PC-3 (cell line): ENCODE measurements around the gene RTL5.

Source experiments
- CTCF ChIP-seq: fragments of 300-600 bp; sonication (generic); conservative IDR thresholded peaks from 2 replicates; pipeline ENCODE4 v1.5.1; 2017; ENCODE audit warnings: antibody characterized with exemption, low read depth, mild to moderate bottlenecking, low read length
- EZH2 ChIP-seq: fragments of 300-600 bp; sonication (generic); IDR thresholded peaks from one replicate; pipeline ENCODE4 v1.6.1; 2017; ENCODE audit warnings: antibody characterized with exemption, mild to moderate bottlenecking, low read length; ENCODE audit not compliant: unreplicated experiment
- EZH2phosphoT487 ChIP-seq: fragments of 300-600 bp; sonication (generic); IDR thresholded peaks from 2 replicates; pipeline ENCODE4 v1.6.1; 2018; ENCODE audit warnings: mild to moderate bottlenecking, antibody characterized with exemption, low read length, borderline replicate concordance

DNA sequence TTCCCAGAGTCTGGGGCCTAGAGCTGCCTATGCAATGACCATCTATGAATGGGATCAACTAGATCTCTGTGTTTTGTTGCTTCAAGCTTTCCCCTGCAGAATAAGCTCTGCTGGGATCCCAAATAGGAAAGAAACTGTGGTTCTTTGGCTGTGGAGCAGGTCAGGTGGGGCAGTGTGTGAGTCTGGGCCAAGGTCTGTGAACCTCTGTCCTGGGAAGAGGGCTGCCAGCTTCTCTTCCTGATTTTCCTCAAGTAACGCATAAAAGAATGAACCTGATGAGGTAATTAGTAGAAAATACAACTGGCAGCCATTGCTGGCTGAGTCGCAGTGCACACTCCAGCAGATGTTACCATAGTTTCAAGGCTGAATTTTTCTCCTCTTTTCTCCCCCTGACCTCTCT is 45.3 kb upstream of the RTL5 start:
- TF ChIP-seq CTCF (no peak), EZH2 (no peak), EZH2phosphoT487 (no peak)
